Activated T-cell treated with anti-CD3 and anti-CD28 coated beads, Interleukin-2, amount 50 U/mL, for 72 hours (primary cell): Measurements from ENCODE around the gene ST7. TPM values are rescaled to one million over a fixed set of nuclear protein-coding genes. Genes with fewer than 3 reads are reported as not detected.
A peak's percentile ranks its signal among the peaks of the same experiment; 100 is the strongest.

Experiments
- ATAC-seq, 2 donors: fragments of 150-1000 bp; cut with Tn5 transposase; replicated peaks in 1 of 2; 2 replicates each; pipeline ENCODE4 v1.10.0; 2021; ENCODE audit warnings: moderate library complexity in 2 of 2, mild to moderate bottlenecking in 1 of 2
- DNase-seq, 2 donors: peaks; one replicate each; pipeline ENCODE4 v3.0.0; 2021 to 2022; ENCODE audit warnings: mixed read lengths in 1 of 2
- H3K27ac Mint-ChIP-seq: one replicate; pipeline ENCODE4 v1.8.0; 2022; ENCODE audit warnings: mild to moderate bottlenecking, moderate library complexity, mixed read lengths
- H3K27me3 Mint-ChIP-seq: one replicate; pipeline ENCODE4 v1.8.0; 2022; ENCODE audit warnings: low read depth, mixed read lengths
- H3K36me3 Mint-ChIP-seq, 2 donors: one replicate each; pipeline ENCODE4 v1.8.0; 2022; ENCODE audit warnings: mixed read lengths in 2 of 2, mild to moderate bottlenecking in 1 of 2; ENCODE audit not compliant: insufficient read depth in 2 of 2
- H3K4me1 Mint-ChIP-seq: one replicate; pipeline ENCODE4 v1.8.0; 2022; ENCODE audit warnings: low read depth, mixed read lengths
- H3K4me3 Mint-ChIP-seq, 2 donors: one replicate each; pipeline ENCODE4 v1.8.0; 2022; ENCODE audit warnings: mild to moderate bottlenecking in 2 of 2, mixed read lengths in 2 of 2, moderate library complexity in 2 of 2
- H3K9me3 Mint-ChIP-seq, 2 donors: one replicate each; pipeline ENCODE4 v1.8.0; 2022; ENCODE audit warnings: mixed read lengths in 2 of 2
- total RNA-seq, 2 donors: library from RNA; stranded (reverse); gene quantifications; one replicate each; pipeline ENCODE4 v1.2.3, GENCODE V29; 2022

ST7 gene
- total RNA-seq, 2 donors from 2014 or later: 6.2 to 7.2 TPM

DNA sequence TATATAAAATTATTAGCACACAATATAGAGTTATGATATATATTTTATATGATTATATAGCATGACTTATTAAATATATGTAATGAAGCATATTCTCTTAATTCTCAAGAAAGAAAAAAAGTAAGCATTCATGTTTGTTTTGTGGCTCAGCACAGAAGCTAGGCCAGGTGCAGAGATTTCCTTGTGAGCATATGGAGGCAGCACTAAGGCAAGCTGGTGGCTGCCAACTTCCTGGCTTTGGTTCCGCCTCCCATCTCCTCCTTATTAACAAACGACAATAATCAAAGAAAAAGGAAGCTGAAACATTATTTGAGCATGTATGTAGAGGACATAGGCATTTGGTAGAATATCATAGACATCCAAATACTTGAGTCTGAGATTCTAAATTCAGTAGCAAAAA, 130.3 kb downstream of the ST7 start:
- Mint-ChIP-seq H3K27ac (no peak overlapping the region), H3K4me1 (peaks cover 30% of the 10 kb centered on the region), H3K9me3 (no peaks in the 10 kb centered on the region), H3K4me3 (no peak overlapping the region), H3K36me3 (no peaks in the 10 kb centered on the region), H3K27me3 (no peaks in the 10 kb centered on the region)
- DNase-seq (no peak), ATAC-seq (no peak)

DNA sequence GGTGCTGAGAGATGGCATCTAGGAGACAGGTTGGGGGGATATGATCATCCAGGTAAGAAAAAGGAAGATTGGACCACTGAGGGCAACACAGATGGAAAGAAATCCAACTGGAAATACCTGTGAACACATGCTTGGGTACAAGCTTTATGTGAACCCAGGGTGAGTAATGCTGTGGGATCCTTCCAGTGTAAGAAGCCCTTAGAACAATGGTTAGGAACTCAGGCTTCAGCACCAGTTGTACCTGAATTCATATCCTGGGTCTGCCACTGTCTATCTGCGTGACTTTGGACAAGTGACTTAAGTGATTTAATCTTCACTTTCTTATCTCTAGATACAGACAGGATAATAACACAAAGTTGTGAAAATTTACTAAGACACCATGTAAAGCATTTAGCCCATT, 131.0 kb downstream of the ST7 start:
- Mint-ChIP-seq H3K4me3 (no peak overlapping the region), H3K4me1 (peaks cover 30% of the 10 kb centered on the region), H3K36me3 (no peaks in the 10 kb centered on the region), H3K27me3 (no peaks in the 10 kb centered on the region), H3K9me3 (no peaks in the 10 kb centered on the region), H3K27ac (no peak overlapping the region)
- ATAC-seq: no peak
- no peak for DNase-seq

DNA sequence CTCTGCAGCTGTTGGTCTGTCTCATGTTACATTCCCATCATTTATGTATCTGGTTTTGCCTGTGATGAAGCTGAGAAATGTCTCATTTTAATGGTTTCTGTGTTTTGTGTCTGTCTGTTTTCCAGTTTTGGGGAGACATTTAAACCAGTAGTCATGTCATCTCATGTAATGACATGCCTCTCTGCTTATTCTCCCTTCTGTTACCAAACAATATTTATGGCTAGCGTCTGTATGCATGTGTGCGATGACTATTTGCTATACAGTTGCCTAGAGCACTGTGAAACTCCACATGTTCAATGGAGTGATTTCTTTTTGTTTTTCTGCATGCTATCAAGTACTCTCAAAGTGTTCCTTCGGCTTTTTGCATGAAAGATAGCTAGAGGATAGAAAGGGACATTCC, 132.0 kb downstream of the ST7 start:
- Mint-ChIP-seq H3K4me3 (no peak overlapping the region), H3K4me1 (peaks cover 30% of the 10 kb centered on the region), H3K27ac (no peak overlapping the region), H3K27me3 (no peaks in the 10 kb centered on the region), H3K9me3 (no peaks in the 10 kb centered on the region), H3K36me3 (no peaks in the 10 kb centered on the region)
- no peak for ATAC-seq
- DNase-seq: no peak

DNA sequence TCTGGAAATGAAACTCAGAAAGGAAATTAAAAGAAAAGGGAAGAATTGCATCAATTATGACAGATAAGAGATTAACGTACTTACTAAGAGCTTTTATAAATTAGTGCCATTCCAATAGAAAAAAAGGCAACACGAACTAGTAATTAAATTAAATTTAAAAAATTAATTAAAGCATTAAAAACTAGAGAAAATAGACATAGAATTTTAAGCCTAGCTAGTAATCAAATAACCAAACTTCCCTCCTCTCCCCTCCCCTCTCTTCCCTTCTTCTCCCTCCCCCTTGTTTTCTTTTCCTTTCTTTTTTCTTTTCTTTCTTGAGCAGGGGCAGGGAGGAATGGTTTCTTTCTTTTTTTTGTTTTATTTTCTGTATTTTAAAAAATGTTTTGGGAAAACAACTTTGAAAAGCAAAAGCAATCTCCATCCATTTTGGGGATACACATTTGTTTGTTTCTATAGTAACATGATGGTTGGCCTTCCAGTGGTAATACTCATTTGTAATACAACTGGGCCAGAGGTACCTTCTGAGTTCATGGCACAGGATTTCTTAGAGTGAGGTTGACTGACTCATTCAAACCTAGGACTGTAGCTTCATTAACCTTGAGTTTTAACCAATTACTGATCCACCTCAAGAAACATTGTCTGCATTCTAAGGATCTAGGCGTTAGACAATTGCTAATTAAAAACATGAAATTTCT, 132.6 kb downstream of the ST7 start:
- DNase-seq (no peak), ATAC-seq (no peak)
- no peak overlapping the region for H3K27ac Mint-ChIP-seq
- no peaks in the 10 kb centered on the region for H3K9me3 Mint-ChIP-seq
- no peak overlapping the region for H3K4me3 Mint-ChIP-seq
- H3K4me1 Mint-ChIP-seq: peaks cover 30% of the 10 kb centered on the region
- H3K27me3 Mint-ChIP-seq: no peaks in the 10 kb centered on the region
- H3K36me3 Mint-ChIP-seq: no peaks in the 10 kb centered on the region

DNA sequence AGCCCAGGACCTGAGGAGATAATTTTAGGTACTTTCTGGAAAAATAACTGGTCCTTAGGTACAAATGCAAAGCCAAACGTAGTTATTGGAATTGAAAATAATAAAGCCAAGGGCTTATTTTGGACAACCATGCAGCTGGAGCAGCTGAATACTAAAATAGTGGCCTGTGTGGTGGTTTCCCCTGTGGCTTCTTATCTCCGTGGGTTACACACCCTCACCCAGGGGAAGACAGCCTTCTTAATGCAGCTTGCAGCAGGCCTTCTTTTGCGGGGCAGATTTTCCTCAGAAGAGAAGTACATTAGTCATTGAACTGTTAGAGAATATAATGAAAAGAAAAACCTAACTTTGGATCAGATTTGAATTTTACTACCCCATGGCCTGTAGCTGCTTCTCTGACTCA, 133.5 kb downstream of the ST7 start:
- peak; percentile 30 to 36 for ATAC-seq
- Mint-ChIP-seq H3K27me3 (no peaks in the 10 kb centered on the region), H3K36me3 (no peaks in the 10 kb centered on the region), H3K4me3 (no peak overlapping the region), H3K9me3 (no peaks in the 10 kb centered on the region), H3K4me1 (peaks cover 30% of the 10 kb centered on the region), H3K27ac (no peak overlapping the region)
- DNase-seq: peak in 1 of 2 donors; percentile 15

DNA sequence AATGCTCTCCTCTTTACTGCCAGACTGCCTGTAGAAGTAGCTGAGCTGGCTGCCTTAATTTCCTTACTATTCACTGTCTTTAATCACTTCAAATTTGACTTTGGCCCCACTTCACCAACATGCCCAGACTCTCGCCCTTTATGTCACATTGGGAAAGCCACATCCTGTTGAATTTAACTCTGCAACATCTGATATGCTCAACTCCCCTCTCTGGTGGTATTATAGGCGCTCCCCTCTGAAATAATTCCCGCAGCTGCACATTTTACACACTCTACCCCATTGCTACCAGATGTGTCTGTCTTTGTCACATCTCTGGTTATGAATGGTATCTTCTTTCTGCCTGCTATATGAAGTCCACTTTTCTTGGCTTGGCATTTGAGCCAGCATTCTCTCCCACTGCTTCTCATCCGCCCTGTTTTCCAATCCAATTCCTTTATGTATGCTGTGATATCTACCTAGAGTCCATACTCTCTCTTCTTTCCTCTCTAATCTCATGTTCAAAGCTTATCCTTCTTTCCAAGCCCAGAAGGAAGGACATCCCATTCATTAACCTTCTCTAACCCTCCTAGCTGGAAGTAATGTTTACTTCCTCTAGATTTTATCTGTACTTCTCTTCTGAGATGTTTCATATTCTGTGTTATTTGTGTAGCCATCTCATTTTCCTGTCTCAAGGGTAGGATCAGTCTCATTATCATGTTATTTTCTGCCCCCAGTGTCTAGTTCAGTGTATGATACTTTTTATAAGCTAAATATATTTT, 134.5 kb downstream of the ST7 start:
- Mint-ChIP-seq H3K36me3 (no peaks in the 10 kb centered on the region), H3K27me3 (no peaks in the 10 kb centered on the region), H3K27ac (no peak overlapping the region), H3K4me3 (no peak overlapping the region), H3K4me1 (peaks cover 30% of the 10 kb centered on the region), H3K9me3 (no peaks in the 10 kb centered on the region)
- ATAC-seq (peak in 1 of 2 donors; percentile 20), DNase-seq (no peak)

DNA sequence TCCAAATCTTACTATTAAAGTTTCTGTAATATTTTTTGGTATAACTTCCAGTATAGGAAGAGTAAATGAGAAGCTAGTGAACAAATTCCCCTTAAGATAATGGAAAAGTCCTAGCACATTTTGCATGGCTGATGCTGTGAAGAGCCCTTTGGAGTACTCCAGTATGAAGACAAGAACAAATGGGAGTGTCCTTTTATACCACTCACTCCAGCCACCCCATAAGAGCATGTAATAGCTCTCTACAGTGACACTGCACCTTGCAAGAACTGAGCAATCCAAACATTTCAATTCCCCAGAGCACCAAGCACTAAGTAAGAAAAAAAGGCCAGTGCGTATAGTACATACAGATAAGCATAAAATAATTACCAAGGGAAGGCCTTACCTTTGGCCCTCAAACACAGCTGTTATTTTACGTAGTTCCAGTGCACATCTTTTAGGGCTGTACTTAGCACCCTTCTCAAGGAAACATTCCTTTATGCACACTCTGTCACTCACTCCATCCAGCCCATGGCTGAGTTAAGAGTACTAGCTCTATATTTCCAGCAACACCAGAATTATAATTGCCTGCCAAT, 135.4 kb downstream of the ST7 start:
- H3K36me3 Mint-ChIP-seq: no peaks in the 10 kb centered on the region
- H3K4me3 Mint-ChIP-seq: no peak overlapping the region
- DNase-seq (no peak), ATAC-seq (no peak)
- H3K27me3 Mint-ChIP-seq: no peaks in the 10 kb centered on the region
- H3K4me1 Mint-ChIP-seq: peaks cover 30% of the 10 kb centered on the region
- H3K9me3 Mint-ChIP-seq: no peaks in the 10 kb centered on the region
- H3K27ac Mint-ChIP-seq: no peak overlapping the region

DNA sequence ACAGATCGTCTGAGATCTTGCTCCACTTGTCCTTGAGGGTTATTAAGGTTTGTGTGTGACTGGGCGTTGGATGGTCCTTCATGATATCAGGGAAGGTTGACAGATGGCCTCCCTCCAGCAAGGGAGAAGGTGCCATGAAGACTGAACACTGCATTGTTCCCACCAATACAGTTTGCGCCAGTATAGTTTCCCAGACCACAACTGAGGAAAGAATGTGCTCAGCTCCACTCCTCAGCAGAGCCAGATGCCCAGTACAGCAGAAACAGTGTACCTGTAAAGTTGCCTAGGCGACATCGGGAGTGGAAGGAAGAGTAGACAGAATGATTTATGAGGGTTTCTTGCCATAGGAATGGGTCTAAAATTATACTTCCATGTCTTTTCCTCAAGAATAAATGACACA, 137.5 kb downstream of the ST7 start:
- Mint-ChIP-seq H3K9me3 (no peaks in the 10 kb centered on the region), H3K4me1 (peaks cover 24% of the 10 kb centered on the region), H3K4me3 (no peak overlapping the region), H3K27me3 (no peaks in the 10 kb centered on the region), H3K36me3 (no peaks in the 10 kb centered on the region), H3K27ac (no peak overlapping the region)
- no peak for DNase-seq
- ATAC-seq: no peak

DNA sequence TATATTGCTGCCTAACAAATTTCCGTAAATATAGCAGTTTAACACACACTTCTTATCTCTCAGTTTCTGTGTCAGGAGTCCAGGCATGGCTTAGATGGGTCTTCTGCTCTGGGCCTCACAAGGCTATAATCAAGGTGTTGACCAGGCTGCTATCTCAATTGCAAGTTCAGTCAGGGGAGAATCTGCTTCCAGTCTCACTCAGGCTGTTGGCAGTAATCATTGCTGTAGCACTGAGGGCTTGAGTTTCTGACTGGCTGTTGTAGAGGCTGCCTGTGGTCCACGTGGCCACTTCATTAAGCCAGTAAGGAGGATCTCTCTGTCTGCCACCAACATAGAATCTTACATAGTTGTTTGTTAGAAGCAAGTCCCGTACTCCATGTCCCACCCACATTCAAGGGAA, 138.4 kb downstream of the ST7 start:
- ATAC-seq: no peak
- Mint-ChIP-seq H3K36me3 (no peaks in the 10 kb centered on the region), H3K4me1 (peaks cover 16% of the 10 kb centered on the region)

DNA sequence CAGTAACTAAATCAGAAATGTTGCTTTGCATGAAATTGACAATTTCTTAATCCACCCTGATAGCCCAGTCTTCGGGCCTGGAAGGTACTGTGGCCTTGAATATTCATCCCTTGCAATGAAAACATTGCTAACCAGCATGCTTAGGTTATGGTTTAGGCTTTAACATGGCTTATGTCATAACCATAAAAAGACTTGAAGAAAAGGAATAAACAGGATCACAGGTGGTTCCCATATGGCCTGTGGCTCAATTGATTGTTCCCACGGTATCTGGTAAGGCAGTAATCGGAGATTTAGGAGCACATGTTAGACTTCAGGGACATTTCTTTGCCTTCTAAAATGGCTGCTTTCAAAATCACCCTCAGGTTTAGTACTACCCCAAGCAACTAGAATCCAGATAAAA, 139.5 kb downstream of the ST7 start:
- Mint-ChIP-seq H3K36me3 (no peaks in the 10 kb centered on the region), H3K27me3 (no peaks in the 10 kb centered on the region), H3K9me3 (no peaks in the 10 kb centered on the region), H3K4me1 (peaks cover 5% of the 10 kb centered on the region), H3K27ac (no peak overlapping the region), H3K4me3 (no peak overlapping the region)
- DNase-seq: no peak
- no peak for ATAC-seq

More for the DNA sequence above, 138.4 kb downstream of the ST7 start:
- DNase-seq: no peak
- H3K9me3 Mint-ChIP-seq: no peaks in the 10 kb centered on the region
- H3K4me3 Mint-ChIP-seq: no peak overlapping the region
- H3K27ac Mint-ChIP-seq: no peak overlapping the region
- H3K27me3 Mint-ChIP-seq: no peaks in the 10 kb centered on the region

DNA sequence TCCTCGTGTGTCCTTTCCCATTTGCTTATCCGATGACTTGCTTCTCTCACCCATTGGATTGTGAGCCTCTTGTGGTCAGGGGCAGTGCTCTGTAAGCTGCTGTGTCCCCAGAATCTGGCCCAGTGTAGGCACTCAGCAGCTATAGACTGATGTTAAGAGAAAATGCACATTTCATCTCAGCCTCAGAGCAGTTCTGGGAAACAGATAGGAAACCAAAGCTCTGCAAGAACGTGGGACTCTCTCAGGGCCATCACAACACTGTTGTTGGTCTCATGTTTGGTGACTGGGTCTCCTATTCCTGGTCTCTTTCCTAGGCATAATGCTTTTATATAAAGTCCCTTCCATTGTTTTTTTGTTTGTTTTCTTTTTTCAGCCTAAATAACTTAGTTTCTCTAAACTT, 141.2 kb downstream of the ST7 start:
- H3K4me1 Mint-ChIP-seq: peaks cover 6% of the 10 kb centered on the region
- DNase-seq (no peak), ATAC-seq (no peak)
- no peak overlapping the region for H3K4me3 Mint-ChIP-seq
- no peaks in the 10 kb centered on the region for H3K36me3 Mint-ChIP-seq
- H3K27me3 Mint-ChIP-seq: no peaks in the 10 kb centered on the region
- no peak overlapping the region for H3K27ac Mint-ChIP-seq
- no peaks in the 10 kb centered on the region for H3K9me3 Mint-ChIP-seq

DNA sequence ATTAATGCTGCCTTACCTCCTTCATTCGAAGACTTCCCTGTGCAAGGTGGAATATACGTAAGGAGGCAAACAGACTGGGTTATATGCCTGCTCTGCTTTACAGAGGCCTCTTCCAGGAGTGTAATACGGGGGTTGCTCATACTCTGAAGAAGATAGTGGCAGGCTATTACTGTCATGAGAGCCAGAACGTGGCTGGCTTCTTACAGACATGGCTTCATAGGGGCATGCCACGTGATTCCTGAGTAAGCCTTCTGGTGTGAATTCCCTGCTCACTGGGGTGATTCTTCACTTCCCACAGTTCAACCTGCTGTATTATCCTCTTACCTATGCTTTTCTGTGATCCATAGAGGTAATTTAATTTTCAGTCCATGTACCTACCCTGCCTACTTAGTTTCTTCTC, 141.8 kb downstream of the ST7 start:
- H3K4me1 Mint-ChIP-seq: peaks cover 6% of the 10 kb centered on the region
- H3K27me3 Mint-ChIP-seq: no peaks in the 10 kb centered on the region
- H3K4me3 Mint-ChIP-seq: no peak overlapping the region
- no peaks in the 10 kb centered on the region for H3K9me3 Mint-ChIP-seq
- no peak overlapping the region for H3K27ac Mint-ChIP-seq
- ATAC-seq (no peak), DNase-seq (no peak)
- H3K36me3 Mint-ChIP-seq: no peaks in the 10 kb centered on the region

DNA sequence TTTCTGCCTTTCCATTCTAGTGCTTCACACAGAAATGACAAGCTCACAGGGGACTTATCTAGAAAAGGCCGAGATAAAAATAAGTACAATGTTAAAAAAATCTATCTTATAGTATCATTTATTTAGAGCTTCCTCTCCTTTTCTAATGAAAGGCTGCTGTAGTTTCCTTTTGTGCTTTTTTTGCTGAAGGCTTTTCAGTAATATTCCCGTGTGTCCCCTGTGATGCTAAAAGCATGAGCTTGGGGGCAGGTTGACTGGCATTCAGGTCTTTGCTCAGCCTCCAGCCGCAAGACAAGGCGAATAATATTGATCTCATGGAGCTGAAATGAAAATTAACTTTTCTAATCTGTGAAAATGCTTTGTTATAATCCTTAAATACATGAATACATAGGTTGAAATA, 143.0 kb downstream of the ST7 start:
- DNase-seq (no peak), ATAC-seq (no peak)
- Mint-ChIP-seq H3K9me3 (no peaks in the 10 kb centered on the region), H3K4me1 (peaks cover 6% of the 10 kb centered on the region), H3K36me3 (no peaks in the 10 kb centered on the region), H3K27me3 (no peaks in the 10 kb centered on the region), H3K27ac (no peak overlapping the region), H3K4me3 (no peak overlapping the region)
